GM13976 (cell line): ENCODE results near the gene MAMLD1.

Experiments used
- DNase-seq: peaks from one replicate; pipeline ENCODE4 v3.0.0; 2012; ENCODE audit warnings: low spot score
- in situ Hi-C: fragments of 300-500 bp; cut with MboI; formaldehyde crosslinking; loops from one replicate; pipeline ENCODE4 v1.12.0; 2022; ENCODE audit warnings: low sequenced_read_pairs, mixed read lengths, inconsistent platforms; ENCODE audit not compliant: unreplicated experiment
- TF ChIP-seq, protein P1 (sequence below): IDR thresholded peaks from 2 replicates; pipeline ENCODE4 v1.5.1; 2012; ENCODE audit warnings: borderline replicate concordance, mild to moderate bottlenecking; ENCODE audit not compliant: insufficient read depth; ENCODE audit errors: extremely low read depth, missing control alignments, control extremely low read depth

MAMLD1 gene

DNA sequence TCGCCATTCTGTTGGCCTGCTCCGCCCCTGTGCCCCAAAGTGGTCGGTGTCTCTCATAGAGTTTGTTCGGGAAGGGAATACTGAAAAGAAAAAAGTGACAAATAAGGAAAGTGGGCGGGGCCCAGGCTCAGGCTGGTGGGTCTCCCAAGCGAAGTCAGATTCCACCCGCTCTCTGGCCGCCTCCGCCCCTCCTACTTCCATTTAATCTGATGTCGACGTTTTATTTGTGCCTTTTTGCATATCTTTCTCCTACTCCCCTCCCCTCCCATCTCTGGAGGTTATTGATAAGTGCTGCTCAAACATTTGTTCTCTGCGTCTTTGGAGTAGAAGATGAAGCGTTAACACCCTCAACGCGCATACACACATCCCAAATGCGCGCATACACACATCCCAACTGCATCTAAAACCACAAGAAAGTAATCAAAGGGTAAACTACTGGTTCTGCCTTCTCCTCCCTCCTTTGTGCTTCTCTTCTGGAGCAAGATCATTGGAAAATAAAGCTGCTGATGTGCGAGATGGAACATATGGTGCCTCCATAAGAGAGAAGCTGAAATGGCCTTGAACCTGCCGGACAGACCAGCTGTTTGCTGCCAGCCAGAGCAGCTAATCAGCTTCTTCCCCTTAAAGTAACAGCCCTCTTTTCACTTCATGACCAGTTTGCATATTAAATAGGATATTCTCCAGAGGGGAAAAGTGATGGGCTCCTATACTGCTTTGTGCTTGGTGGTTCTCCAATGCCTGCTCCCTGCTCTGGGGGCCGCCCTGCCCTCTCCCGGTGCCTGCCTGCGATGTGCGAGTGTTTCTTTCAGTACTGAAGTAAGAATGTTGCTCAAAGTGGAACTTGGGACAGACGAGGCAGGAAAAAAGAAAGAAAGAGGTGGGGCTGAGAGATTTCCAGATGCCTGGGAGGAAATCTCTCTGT lies 3.1 kb downstream of the MAMLD1 start:
- in situ Hi-C loops = no loop called here
- no peak for DNase-seq
- TF ChIP-seq, protein P1, sequence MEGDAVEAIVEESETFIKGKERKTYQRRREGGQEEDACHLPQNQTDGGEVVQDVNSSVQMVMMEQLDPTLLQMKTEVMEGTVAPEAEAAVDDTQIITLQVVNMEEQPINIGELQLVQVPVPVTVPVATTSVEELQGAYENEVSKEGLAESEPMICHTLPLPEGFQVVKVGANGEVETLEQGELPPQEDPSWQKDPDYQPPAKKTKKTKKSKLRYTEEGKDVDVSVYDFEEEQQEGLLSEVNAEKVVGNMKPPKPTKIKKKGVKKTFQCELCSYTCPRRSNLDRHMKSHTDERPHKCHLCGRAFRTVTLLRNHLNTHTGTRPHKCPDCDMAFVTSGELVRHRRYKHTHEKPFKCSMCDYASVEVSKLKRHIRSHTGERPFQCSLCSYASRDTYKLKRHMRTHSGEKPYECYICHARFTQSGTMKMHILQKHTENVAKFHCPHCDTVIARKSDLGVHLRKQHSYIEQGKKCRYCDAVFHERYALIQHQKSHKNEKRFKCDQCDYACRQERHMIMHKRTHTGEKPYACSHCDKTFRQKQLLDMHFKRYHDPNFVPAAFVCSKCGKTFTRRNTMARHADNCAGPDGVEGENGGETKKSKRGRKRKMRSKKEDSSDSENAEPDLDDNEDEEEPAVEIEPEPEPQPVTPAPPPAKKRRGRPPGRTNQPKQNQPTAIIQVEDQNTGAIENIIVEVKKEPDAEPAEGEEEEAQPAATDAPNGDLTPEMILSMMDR = no peak

DNA sequence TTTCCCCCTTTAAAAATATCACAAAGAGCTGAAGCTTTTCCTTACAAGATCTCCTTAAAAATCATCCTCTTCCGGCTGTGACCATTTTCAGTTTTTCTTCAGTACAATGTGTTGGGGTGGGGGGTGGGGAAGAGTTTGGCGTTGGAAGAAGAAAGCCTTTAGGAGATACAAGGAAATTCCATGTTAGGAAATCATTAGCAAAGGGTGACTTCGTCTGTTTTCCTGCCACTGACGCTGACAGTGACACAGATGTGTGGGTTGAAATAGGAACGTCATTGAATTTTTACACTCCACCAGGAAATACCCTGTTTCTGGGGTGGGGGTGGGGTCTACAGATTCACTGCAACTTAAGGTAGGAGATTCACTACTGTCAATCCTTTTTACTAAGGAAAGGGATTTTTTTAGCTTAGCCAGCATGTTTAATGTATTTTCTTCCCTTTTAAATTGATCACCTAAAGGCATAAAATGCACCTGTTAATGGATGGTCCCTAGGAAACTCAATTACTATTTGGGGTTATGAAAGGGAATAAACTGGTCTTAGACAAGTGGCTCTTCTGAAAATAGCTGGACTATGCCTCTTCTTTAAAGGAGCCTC lies 3.9 kb downstream of the MAMLD1 start:
- no peak for DNase-seq
- in situ Hi-C loops = no loop called here

DNA sequence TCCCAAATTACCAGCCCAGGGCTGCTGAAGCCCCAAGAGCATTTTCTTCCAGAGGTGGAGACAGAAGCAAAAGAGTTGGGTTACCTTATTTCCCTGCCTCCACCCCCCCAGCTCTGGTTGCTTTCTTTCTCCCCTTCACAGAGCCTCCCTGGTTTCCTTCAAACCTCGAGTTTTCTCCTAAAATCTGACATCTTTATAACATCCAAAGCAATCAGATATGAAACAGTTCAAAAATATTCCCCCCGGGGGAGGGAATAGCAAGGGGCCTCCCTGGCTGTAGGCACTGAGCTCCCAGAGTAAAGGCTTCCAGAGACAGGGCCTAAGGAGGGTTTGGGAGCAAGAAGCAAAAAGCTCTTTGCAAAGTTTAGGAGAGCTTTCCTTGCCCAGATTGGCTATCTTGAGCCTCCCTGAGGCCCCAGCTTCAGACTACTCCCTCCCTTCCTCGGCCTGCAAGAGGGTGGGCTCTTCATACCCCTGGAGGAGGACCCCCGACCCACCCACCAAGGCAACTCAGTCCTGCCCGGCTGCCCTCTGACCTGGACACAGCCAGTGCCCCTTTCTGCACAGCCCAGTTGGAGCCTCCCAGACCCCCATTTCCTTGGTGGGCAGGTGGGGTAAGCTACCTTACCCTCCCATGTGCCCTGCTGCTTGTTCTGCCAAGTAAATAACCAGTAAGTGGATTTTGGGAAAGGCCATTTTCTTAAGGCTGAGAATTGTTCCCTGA lies 7.6 kb downstream of the MAMLD1 start:
- in situ Hi-C loops = no loop called here
- TF ChIP-seq, protein P1 = no peak
- DNase-seq = no peak

More for the DNA sequence above, 3.9 kb downstream of the MAMLD1 start:
- TF ChIP-seq, protein P1 = no peak

DNA sequence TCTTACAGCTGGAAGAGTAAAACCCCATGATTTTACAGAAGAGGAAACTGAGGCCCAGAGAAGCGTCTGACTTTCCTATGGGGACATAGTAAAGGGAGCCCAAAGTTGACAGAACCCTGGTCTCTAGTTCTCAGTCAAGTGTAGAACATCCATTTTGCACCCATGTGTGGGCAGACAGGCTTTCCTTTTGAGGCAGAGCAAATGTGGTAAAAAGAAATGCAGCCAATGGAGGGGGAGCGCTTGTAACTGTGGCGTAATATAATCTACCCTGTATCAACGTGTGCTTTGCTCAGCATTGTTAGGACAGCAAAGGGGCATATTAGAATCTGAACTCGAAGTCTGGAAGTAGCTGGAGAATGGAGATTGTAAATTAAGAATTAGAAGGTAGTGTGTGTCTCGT lies 8.8 kb downstream of the MAMLD1 start:
- in situ Hi-C loops = no loop called here
- DNase-seq = no peak
- TF ChIP-seq, protein P1 = no peak

DNA sequence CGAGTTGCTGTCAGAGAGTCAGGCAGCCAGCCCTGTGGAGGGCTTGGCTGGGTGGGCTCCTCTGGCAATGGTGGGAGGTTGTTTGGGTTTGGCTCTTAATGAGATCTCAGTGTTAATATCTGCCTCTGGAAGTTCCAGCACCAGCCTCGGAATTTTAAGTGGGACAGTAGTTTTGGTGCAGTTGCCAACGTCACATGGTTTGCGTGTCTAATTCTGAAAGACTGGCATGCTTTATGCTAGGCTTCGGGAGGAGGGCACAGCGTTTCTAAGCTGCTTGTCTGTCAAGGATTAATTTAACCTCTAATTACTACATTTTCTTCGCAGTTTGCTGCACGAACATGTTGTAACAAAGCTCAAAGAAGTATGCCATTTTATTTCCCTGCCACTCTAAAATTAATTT lies 9.2 kb downstream of the MAMLD1 start:
- TF ChIP-seq, protein P1 = no peak
- in situ Hi-C loops = no loop called here
- DNase-seq = no peak

DNA sequence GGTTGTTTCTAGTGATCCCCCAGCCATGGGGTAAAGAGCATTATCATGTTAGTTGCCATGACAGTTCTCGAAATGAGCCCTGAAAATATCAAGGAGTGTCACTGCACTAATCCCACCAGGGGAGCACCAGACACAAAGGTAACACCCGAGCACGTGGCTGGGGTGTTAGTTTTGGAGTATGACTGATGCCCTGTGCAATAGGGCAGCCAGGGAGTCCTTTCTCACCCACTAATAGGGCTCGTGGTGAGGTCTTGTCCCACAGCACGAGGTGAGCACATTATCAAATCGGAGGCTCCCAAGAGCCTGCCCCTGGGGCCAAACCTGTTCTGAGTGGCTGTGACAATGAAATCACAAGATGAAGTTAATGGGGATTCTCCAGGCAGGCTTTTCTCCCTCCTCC lies 9.6 kb downstream of the MAMLD1 start:
- in situ Hi-C loops = no loop called here
- DNase-seq = no peak
- TF ChIP-seq, protein P1 = no peak
